Omental fat pad (tissue), 4 donors: ENCODE measurements around the gene RGCC. TPM values are rescaled to one million over a fixed set of nuclear protein-coding genes. Genes with fewer than 3 reads are reported as not detected.
"Not testable (repeated sequence)": the region's sequence is repeated elsewhere in the genome, so short reads cannot be mapped to it uniquely, and the experiment has no call there.

Experiments used
- ATAC-seq: fragments of 150-250 bp; one replicate; pipeline ENCODE4 v1.9.1; 2016; ENCODE audit warnings: mild to moderate bottlenecking, moderate library complexity; ENCODE audit not compliant: low FRiP score
- DNase-seq: peaks from one replicate; pipeline ENCODE4 v3.0.0-alpha.2; 2019; ENCODE audit warnings: low spot score
- CTCF ChIP-seq, 3 donors: fragments of 450-650 bp; IDR thresholded peaks; one replicate each; pipeline ENCODE4 v1.5.1; 2016 to 2017; ENCODE audit warnings: antibody characterized with exemption in 3 of 3, mild to moderate bottlenecking in 3 of 3, moderate library complexity in 2 of 3
- total RNA-seq, 4 donors: library from RNA; depleted of rRNA; stranded (reverse); fragments of >200 nt; gene quantifications; one replicate each; pipeline ENCODE4 v1.1.0, GENCODE V29; 2016

RGCC gene
- total RNA-seq, 4 donors from 2014 or later = 142 to 321 (median 257) TPM

DNA sequence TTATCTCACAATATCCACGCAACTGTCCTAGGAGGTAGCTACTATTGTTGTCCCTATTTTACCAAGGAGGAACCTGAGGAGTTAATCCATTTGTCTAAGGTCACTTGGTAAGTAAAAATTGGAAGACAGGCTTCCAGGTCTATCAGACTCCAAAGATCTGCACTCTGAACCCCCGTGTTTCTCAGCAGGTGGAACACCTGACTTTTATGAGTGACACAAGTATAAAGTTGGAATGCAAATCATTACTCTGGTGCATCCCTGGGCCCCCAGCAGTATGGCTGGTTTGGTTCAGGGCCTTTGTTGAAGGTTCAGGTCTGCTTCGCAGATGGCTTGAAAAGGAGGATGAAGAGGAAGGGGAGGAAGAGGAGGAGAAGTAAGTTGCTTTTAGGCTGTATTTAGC is 46.0 kb downstream of the RGCC start:
- ATAC-seq (no peak), DNase-seq (no peak)
- TF ChIP-seq CTCF (IDR thresholded peaks at IDR 0.05) = no peak

DNA sequence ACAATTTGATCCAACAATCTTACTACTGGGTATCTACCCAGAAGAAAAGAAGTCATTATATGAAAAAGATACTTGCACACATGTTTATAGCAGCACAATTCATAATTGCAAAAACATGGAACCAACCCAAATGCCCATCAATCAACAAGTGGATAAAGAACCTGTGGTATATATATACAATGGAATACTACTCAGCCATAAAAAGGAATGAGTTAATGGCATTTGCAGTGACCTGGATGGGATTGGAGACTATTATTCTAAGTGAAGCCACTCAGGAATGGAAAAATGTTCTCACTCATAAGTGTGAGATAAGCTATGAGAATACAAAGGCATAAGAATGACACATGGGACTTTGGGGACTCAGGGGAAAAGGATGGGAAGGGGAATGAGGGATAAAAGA is 47.3 kb downstream of the RGCC start:
- ATAC-seq, DNase-seq: not testable (repeated sequence)

GRCh38 chr13:41505209-41505835 is 48.0 kb downstream of the RGCC start:
- ATAC-seq = no peak
- no peak for DNase-seq
- TF ChIP-seq CTCF (IDR thresholded peaks at IDR 0.05) = no peak

GRCh38 chr13:41506312-41506711 is 49.0 kb downstream of the RGCC start:
- no peak for TF ChIP-seq CTCF (IDR thresholded peaks at IDR 0.05)
- ATAC-seq (no peak), DNase-seq (no peak)

DNA sequence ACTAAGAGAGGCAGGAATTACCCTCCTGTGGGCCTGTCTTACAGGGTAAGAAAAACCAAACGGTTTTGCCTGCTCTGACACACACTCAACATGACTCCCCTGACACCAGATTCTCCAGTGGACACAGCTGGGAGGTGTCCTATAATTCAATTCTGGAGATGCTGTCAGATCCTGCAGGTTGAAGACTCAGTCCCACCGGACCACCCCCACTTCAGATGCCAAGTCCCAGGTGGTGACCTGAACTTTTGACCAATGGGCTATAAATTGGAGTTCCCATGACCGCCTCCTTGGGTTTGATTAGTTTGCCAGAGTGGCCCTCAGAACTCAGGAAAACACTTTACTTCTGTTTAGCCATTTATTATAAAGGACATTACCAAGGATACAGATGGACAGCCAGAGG is 52.6 kb downstream of the RGCC start:
- no peak for TF ChIP-seq CTCF (IDR thresholded peaks at IDR 0.05)
- no peak for DNase-seq
- no peak for ATAC-seq

DNA sequence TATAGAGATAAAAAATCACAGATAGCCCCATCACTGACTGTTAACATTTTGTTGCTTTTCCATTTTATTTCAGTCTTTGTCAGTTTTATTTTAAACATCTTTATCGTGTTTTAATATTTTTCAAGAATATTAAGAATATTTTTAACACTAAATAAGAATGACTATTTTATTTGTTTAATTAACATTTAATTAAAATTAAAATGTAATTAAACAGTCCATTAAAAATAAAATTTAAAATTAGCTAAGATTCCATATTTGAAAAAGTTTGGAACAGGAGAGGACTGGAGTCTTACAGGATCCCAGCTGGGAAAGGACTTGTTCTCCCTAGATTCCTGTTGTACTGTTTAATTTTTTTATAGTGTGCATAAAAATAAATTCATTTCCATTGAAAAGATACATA is 54.5 kb downstream of the RGCC start:
- DNase-seq (no peak), ATAC-seq (no peak)
- TF ChIP-seq CTCF (IDR thresholded peaks at IDR 0.05) = no peak

DNA sequence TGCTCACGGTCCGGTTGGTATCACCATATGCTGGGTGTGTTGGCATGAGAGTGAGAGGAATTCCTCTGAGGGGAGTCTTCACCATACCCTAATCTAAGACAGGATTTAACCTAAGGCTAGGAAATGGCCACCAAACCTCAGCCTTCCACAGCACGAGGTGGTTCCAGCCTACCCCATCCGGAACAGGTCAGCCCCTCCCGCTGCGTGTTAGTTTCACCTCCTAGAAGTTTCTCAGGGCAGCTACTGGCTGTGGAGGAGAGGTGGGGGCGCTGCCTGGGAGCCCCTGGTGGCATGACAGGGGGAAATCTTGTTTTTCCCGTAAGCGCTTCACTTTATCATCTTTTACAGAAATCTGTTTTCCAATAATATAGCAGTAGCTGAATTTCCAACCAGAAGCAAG is 55.1 kb downstream of the RGCC start:
- ATAC-seq = no peak
- TF ChIP-seq CTCF (IDR thresholded peaks at IDR 0.05) = no peak
- DNase-seq = no peak

DNA sequence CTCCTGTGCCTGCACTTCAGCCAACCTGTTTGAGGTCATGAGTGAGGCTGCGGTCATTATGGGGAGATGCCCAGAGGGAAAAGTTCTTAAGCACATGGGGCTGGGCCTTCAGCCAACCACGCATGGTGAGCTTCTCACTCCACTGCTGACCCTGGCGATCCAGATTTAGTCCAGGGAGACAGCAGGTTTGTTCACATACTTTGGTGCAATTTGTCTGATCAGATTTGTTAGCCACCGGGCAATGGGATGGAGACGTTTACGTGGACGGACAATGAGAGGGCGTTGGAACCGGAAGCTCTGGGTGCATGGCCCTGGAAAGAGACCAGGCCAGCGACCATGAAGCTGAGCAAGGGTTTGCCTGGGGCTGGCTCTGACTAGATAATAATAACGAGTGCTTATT is 56.2 kb downstream of the RGCC start:
- no peak for TF ChIP-seq CTCF (IDR thresholded peaks at IDR 0.05)
- ATAC-seq = no peak
- DNase-seq = no peak
